Activated CD4-positive, alpha-beta T cell treated with anti-CD3 and anti-CD28 coated beads for 36 hours (primary cell): Measurements from ENCODE around the gene HPSE. TPM values are rescaled to one million over a fixed set of nuclear protein-coding genes. Genes with fewer than 3 reads are reported as not detected.
"Not testable (repeated sequence)": the region's sequence is repeated elsewhere in the genome, so short reads cannot be mapped to it uniquely, and the experiment has no call there.

Source experiments
- ATAC-seq: fragments of 200-7000 bp; cut with Tn5 transposase; one replicate; pipeline ENCODE4 v1.10.0; 2021; ENCODE audit warnings: mild to moderate bottlenecking, moderate library complexity
- CTCF ChIA-PET: fragments of 350-600 bp; sonication (Branson Sonifier 250); formaldehyde crosslinking; loops from one replicate; lab custom pipeline; 2021; ENCODE audit warnings: antibody characterized with exemption; lab: Charles Lee
- POLR2A ChIA-PET: fragments of 350-600 bp; sonication (Branson Sonifier 250); formaldehyde crosslinking; loops from one replicate; lab custom pipeline; 2021; ENCODE audit warnings: antibody characterized with exemption, inconsistent platforms; lab: Charles Lee
- DNase-seq: peaks from one replicate; pipeline ENCODE4 v3.0.0-alpha.2; 2020
- H3K27ac Mint-ChIP-seq: one replicate; pipeline ENCODE4 v1.8.0; 2021; ENCODE audit warnings: mixed read lengths
- H3K27me3 Mint-ChIP-seq: one replicate; pipeline ENCODE4 v1.8.0; 2021; ENCODE audit warnings: mixed read lengths
- H3K36me3 Mint-ChIP-seq: one replicate; pipeline ENCODE4 v1.8.0; 2021; ENCODE audit warnings: low read depth, mixed read lengths
- H3K4me1 Mint-ChIP-seq: one replicate; pipeline ENCODE4 v1.8.0; 2021; ENCODE audit warnings: mixed read lengths
- H3K4me3 Mint-ChIP-seq: one replicate; pipeline ENCODE4 v1.8.0; 2021; ENCODE audit warnings: mild to moderate bottlenecking, moderate library complexity, mixed read lengths
- H3K9me3 Mint-ChIP-seq: one replicate; pipeline ENCODE4 v1.8.0; 2021; ENCODE audit warnings: low read depth, mixed read lengths
- intact Hi-C, 2 experiments: fragments of 100-400 bp; cut with DNase I in 1 of 2; cut with micrococcal nuclease in 1 of 2; formaldehyde crosslinking; loops; one replicate each; pipeline versions ENCODE4 v1.14.2 to v1.15.1; 2022 to 2024; cut with DNase I, micrococcal nuclease
- total RNA-seq, 2 experiments: library from RNA; stranded (reverse); gene quantifications; one replicate each; pipeline ENCODE4 v1.2.3, GENCODE V29; 2021

Gene HPSE
- total RNA-seq, 2 experiments from 2014 or later, result 11.4 TPM

- ATAC-seq, result no peak
- Mint-ChIP-seq H3K4me3 (no peak overlapping the region), H3K4me1 (peaks cover 15% of the 10 kb centered on the region), H3K27me3 (peaks cover 9% of the 10 kb centered on the region), H3K27ac (no peak overlapping the region), H3K36me3 (peaks cover 4% of the 10 kb centered on the region), H3K9me3 (no peaks in the 10 kb centered on the region)
- CTCF ChIA-PET, result interaction anchor here (0.6 to 1.2 kb wide), 2 partner anchors 22 to 23 kb away, joined by 3 read pairs; no protein-coding TSS in a partner anchor
- POLR2A ChIA-PET, result no interaction called here
- DNase-seq, result no peak
- intact Hi-C loops, result no loop called here
Observed at GRCh38 chr4:83331956-83332355, 2.7 kb downstream of the HPSE start.

- ATAC-seq (no peak), DNase-seq (no peak)
- peaks cover 7% of the 10 kb centered on the region for H3K36me3 Mint-ChIP-seq
- no peak overlapping the region for H3K4me3 Mint-ChIP-seq
- H3K9me3 Mint-ChIP-seq, result no peaks in the 10 kb centered on the region
- no peak overlapping the region for H3K27ac Mint-ChIP-seq
- POLR2A ChIA-PET, result no interaction called here
- peaks cover 9% of the 10 kb centered on the region for H3K4me1 Mint-ChIP-seq
- no peaks in the 10 kb centered on the region for H3K27me3 Mint-ChIP-seq
- CTCF ChIA-PET, result interaction anchor here (1.0 to 1.2 kb wide), 2 partner anchors 46 to 94 kb away, joined by 3 read pairs; no protein-coding TSS in a partner anchor
- intact Hi-C loops, result no loop called here
Observed at GRCh38 chr4:83329521-83330110, 5.0 kb downstream of the HPSE start.

- H3K9me3 Mint-ChIP-seq, result no peaks in the 10 kb centered on the region
- CTCF ChIA-PET, result interaction anchor here (1.0 to 1.2 kb wide), 2 partner anchors 45 to 93 kb away, joined by 3 read pairs; no protein-coding TSS in a partner anchor
- no peak overlapping the region for H3K4me3 Mint-ChIP-seq
- no peak for ATAC-seq
- H3K27ac Mint-ChIP-seq, result no peak overlapping the region
- no peak for DNase-seq
- peaks cover 7% of the 10 kb centered on the region for H3K36me3 Mint-ChIP-seq
- H3K4me1 Mint-ChIP-seq, result peaks cover 1% of the 10 kb centered on the region
- H3K27me3 Mint-ChIP-seq, result no peaks in the 10 kb centered on the region
- intact Hi-C loops, result no loop called here
- POLR2A ChIA-PET, result no interaction called here
Observed at GRCh38 chr4:83328521-83329187, 6.0 kb downstream of the HPSE start.

GRCh38 chr4:83326546-83326945 is 8.1 kb downstream of the HPSE start:
- Mint-ChIP-seq H3K27ac (no peak overlapping the region), H3K27me3 (no peaks in the 10 kb centered on the region), H3K9me3 (no peaks in the 10 kb centered on the region), H3K4me3 (no peak overlapping the region), H3K36me3 (peaks cover 9% of the 10 kb centered on the region), H3K4me1 (no peaks in the 10 kb centered on the region)
- intact Hi-C loops, result no loop called here
- ATAC-seq, result no peak
- no peak for DNase-seq
- CTCF ChIA-PET, result no interaction called here
- POLR2A ChIA-PET, result no interaction called here

GRCh38 chr4:83325306-83325705 is 9.3 kb downstream of the HPSE start:
- intact Hi-C loops, H3K9me3 Mint-ChIP-seq: not testable (repeated sequence)
- peaks cover 11% of the 10 kb centered on the region for H3K36me3 Mint-ChIP-seq

GRCh38 chr4:83323136-83323535 is 11.5 kb downstream of the HPSE start:
- no peak overlapping the region for H3K4me3 Mint-ChIP-seq
- peaks cover 9% of the 10 kb centered on the region for H3K4me1 Mint-ChIP-seq
- POLR2A ChIA-PET, result no interaction called here
- CTCF ChIA-PET, result interaction anchor here (1.0 kb wide), 1 partner anchor 10 kb away, joined by 3 read pairs; no protein-coding TSS in a partner anchor
- ATAC-seq, result no peak
- H3K9me3 Mint-ChIP-seq, result no peaks in the 10 kb centered on the region
- H3K36me3 Mint-ChIP-seq, result peaks cover 17% of the 10 kb centered on the region
- intact Hi-C loops, result no loop called here
- H3K27me3 Mint-ChIP-seq, result no peaks in the 10 kb centered on the region
- H3K27ac Mint-ChIP-seq, result no peak overlapping the region
- DNase-seq, result no peak

More at GRCh38 chr4:83325306-83325705, 9.3 kb downstream of the HPSE start:
- H3K27me3 Mint-ChIP-seq, POLR2A ChIA-PET, ATAC-seq, H3K27ac Mint-ChIP-seq, H3K4me3 Mint-ChIP-seq, CTCF ChIA-PET, DNase-seq, H3K4me1 Mint-ChIP-seq: not testable (repeated sequence)

GRCh38 chr4:83320548-83320947 is 14.1 kb downstream of the HPSE start:
- ATAC-seq, result peak; percentile 82
- peaks cover 9% of the 10 kb centered on the region for H3K4me1 Mint-ChIP-seq
- POLR2A ChIA-PET, result interaction anchor here (0.6 kb wide), 1 partner anchor 18 kb away, joined by 3 read pairs; no protein-coding TSS in a partner anchor
- peak; percentile 63 for DNase-seq
- H3K36me3 Mint-ChIP-seq, result peaks cover 25% of the 10 kb centered on the region
- CTCF ChIA-PET, result no interaction called here
- no peak overlapping the region for H3K4me3 Mint-ChIP-seq
- H3K27me3 Mint-ChIP-seq, result no peaks in the 10 kb centered on the region
- H3K27ac Mint-ChIP-seq, result peak overlapping the region; percentile 12
- no peaks in the 10 kb centered on the region for H3K9me3 Mint-ChIP-seq
- intact Hi-C loops, result no loop called here

GRCh38 chr4:83318666-83319065 is 16.0 kb downstream of the HPSE start:
- CTCF ChIA-PET, result no interaction called here
- ATAC-seq, result no peak
- POLR2A ChIA-PET, result no interaction called here
- Mint-ChIP-seq H3K9me3 (no peaks in the 10 kb centered on the region), H3K27ac (no peak overlapping the region), H3K4me1 (peaks cover 9% of the 10 kb centered on the region), H3K27me3 (no peaks in the 10 kb centered on the region), H3K4me3 (no peak overlapping the region), H3K36me3 (peaks cover 25% of the 10 kb centered on the region)
- no peak for DNase-seq
- intact Hi-C loops, result no loop called here

- DNase-seq (no peak), ATAC-seq (no peak)
- Mint-ChIP-seq H3K9me3 (no peaks in the 10 kb centered on the region), H3K27me3 (no peaks in the 10 kb centered on the region), H3K4me3 (no peak overlapping the region), H3K4me1 (peaks cover 9% of the 10 kb centered on the region), H3K27ac (no peak overlapping the region), H3K36me3 (peaks cover 25% of the 10 kb centered on the region)
- intact Hi-C loops, result no loop called here
- ChIA-PET CTCF (interaction anchor here (0.7 kb wide), 2 partner anchors 37 to 263 kb away, joined by 3 to 4 read pairs; no protein-coding TSS in a partner anchor), POLR2A (no interaction called here)
Observed at GRCh38 chr4:83317671-83318070, 17.0 kb downstream of the HPSE start.

GRCh38 chr4:83316459-83317165 is 18.0 kb downstream of the HPSE start:
- CTCF ChIA-PET, result no interaction called here
- peaks cover 9% of the 10 kb centered on the region for H3K4me1 Mint-ChIP-seq
- H3K27ac Mint-ChIP-seq, result no peak overlapping the region
- ATAC-seq (no peak), DNase-seq (no peak)
- H3K27me3 Mint-ChIP-seq, result no peaks in the 10 kb centered on the region
- H3K36me3 Mint-ChIP-seq, result peaks cover 30% of the 10 kb centered on the region
- H3K4me3 Mint-ChIP-seq, result no peak overlapping the region
- intact Hi-C loops, result no loop called here
- no peaks in the 10 kb centered on the region for H3K9me3 Mint-ChIP-seq
- POLR2A ChIA-PET, result no interaction called here

- Mint-ChIP-seq H3K36me3 (peaks cover 30% of the 10 kb centered on the region), H3K27me3 (no peaks in the 10 kb centered on the region), H3K4me3 (no peak overlapping the region), H3K27ac (no peak overlapping the region), H3K4me1 (peaks cover 2% of the 10 kb centered on the region), H3K9me3 (no peaks in the 10 kb centered on the region)
- DNase-seq (no peak), ATAC-seq (no peak)
- intact Hi-C loops, result no loop called here
- CTCF ChIA-PET, result interaction anchor here (0.6 kb wide), 1 partner anchor 184 kb away, joined by 3 read pairs; no protein-coding TSS in a partner anchor
- POLR2A ChIA-PET, result no interaction called here
Observed at GRCh38 chr4:83315341-83315870, 19.2 kb downstream of the HPSE start.
